LNCAP (cell line): ENCODE data around the gene WASF1.

Experiments
- TF ChIP-seq, protein P1 (sequence below): fragments of 450-650 bp; IDR thresholded peaks from 2 replicates; pipeline ENCODE4 v1.5.1; 2017; ENCODE audit warnings: mild to moderate bottlenecking

WASF1 gene

DNA sequence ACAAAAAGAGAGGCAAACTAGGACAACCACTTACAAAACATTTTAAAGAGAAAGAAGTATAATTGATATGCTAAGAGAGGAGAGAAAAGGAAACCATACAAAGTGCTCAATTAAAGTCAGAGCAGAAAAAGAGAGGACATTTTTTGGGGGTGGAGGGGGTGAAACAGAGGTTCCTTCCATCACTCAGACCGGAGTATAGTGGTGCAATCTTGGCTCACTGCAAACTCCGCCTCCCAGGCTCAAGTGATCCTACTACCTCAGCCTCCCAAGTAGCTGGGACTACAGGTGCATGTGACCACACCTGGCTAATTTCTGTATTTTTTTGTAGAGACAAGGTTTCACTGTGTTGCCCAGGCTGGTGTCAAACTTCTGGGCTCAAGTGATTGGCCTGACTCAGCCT, 9.4 kb downstream of the WASF1 start:
- TF ChIP-seq, protein P1, sequence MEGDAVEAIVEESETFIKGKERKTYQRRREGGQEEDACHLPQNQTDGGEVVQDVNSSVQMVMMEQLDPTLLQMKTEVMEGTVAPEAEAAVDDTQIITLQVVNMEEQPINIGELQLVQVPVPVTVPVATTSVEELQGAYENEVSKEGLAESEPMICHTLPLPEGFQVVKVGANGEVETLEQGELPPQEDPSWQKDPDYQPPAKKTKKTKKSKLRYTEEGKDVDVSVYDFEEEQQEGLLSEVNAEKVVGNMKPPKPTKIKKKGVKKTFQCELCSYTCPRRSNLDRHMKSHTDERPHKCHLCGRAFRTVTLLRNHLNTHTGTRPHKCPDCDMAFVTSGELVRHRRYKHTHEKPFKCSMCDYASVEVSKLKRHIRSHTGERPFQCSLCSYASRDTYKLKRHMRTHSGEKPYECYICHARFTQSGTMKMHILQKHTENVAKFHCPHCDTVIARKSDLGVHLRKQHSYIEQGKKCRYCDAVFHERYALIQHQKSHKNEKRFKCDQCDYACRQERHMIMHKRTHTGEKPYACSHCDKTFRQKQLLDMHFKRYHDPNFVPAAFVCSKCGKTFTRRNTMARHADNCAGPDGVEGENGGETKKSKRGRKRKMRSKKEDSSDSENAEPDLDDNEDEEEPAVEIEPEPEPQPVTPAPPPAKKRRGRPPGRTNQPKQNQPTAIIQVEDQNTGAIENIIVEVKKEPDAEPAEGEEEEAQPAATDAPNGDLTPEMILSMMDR = no peak

DNA sequence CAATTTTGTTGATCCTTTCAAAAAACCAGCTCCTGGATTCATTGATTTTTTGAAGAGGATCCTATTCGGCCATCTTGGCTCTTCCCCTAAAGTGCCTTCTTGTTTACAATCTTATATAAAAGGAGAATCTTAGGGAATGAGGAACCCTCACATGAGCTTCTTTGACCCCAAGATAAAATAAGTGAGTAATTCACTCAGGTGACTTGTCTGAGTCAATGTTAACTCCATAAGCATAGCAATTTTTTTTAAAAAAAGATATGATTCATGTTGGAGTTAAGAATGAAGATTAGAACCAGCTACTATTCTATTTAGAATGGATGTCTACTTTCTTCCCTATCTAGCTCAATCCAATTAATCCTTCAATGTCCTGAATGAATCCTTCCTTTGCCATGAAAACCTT, 21.0 kb downstream of the WASF1 start:
- TF ChIP-seq, protein P1 = no peak

DNA sequence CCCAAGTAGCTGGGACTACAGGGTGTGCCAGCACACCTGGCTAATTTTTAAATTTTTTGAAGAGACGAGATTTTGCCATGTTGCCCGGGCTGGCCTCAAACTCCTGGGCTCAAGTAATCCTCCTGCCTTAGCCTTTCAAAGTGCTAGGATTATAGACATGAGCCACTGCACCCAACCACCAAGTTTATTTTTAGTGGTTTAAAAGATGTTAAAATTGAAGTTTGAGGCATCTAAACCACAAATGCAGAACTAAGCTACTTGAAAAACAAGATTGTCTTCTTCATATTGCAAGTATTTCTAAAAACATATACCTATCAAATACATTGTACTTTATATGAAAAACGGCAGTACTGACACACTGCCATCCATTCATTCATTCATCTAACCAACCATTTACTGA, 31.6 kb downstream of the WASF1 start:
- TF ChIP-seq, protein P1 = no peak

DNA sequence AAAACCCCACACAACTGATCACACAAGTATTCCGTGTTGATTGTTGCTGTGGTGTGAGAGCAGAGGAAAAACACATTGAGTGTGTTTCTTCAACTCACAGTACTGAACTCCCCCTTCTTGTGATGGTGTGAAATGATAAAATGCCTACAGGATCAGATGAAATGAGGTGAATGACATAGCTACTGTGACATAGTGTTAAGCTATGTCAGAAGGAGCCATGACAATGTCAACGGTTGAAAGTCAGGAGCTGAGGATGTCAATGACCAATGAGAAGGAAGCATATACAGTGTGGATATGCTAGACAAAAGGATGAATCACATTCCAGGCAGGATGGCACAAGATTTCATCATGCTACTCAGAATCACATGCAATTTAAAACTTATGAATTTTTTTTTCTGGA, 38.8 kb downstream of the WASF1 start:
- TF ChIP-seq, protein P1 = no peak

DNA sequence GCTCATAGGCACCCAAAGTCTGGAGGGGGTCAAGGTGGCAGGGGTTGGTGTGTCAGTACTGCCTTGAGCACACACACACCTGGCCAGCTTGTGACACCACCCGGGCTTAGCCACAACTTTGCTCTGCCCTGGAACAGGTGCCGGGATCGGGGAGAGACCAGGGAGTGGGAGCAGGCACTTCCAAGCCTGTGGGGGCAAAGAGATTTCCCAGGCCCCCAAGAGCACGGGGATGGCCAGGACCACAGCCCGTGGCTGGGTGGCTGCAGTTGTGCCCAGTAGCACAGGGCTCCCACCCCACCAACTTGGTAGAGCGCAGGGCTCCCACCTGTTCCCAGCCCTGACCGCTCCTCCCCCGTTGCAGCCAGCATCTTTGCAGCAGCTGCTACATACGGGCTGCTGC, 40.4 kb downstream of the WASF1 start:
- TF ChIP-seq, protein P1 = no peak

DNA sequence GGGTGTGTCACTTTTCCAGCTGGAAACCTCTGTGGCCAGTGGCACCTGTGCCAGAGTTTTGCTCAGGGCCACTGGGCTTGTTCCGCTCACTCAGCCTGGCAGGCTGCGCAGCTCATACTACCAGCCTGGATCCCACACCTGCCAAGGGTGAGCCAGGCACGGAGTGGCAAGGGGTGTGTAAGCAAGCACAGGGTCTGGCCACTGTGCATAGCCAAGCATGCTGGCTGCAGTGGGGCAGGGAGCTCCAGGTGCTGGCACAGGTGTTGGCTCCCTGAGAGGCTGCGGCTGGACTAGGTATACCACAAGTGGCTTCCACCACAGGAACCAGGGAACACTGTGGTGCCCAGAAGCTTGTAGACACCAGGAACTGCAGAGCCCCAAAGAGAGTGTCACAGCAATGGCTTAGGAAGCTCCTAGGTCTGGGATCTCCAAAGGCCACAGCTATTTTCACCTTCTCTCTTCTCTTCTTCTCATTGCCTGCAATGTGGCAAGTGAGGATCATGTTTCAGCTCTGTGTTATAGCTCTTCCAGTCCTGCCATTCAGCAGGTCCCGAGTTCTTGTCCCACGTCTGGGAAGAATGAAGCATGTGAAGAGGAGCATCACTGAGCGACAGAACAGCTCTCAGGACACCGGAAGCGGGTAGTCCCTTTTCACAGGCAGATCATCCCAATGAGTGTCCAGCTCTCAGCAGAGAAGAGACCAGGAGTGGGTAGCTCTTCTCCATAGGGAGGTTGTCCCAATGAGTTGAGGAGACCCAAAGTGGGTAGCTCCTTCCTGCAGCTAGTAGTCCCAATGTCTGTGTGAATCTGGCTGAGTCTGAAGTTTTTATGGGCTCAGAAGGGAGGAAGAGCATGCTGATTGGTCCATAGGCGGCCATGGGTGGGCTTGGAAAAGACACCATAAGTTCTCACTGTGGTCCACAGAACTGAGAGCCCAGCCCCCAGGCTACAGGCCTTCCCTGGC, 41.3 kb downstream of the WASF1 start:
- TF ChIP-seq, protein P1 = no peak

DNA sequence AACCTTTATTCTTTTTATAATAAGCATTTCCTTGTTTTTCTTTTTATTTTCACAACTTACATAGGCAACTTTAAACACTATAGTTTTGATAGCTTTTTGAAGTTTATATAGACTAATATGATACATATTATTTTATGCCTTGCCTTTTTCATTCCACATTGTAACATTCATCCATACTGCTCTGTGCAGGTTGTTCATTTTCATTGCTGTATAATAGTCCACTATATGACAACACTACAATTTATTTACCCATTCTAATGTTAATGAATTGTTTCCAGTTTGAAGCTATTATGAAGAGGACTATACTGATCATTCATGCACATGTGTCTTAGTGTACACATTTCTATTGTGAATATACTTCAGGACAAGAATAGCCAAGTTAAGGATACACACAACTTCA, 49.1 kb downstream of the WASF1 start:
- TF ChIP-seq, protein P1 = no peak
